NT2/D1 (cell line): Measurements from ENCODE around the gene CCDC50.

Source experiments
- SUZ12 ChIP-seq: IDR thresholded peaks from 2 replicates; pipeline ENCODE4 v1.6.1; 2011; ENCODE audit not compliant: insufficient read length, insufficient read depth; ENCODE audit errors: extremely low read depth
- YY1 ChIP-seq: IDR thresholded peaks from 2 replicates; pipeline ENCODE4 v1.6.1; 2011; ENCODE audit not compliant: insufficient read length, insufficient read depth

DNA sequence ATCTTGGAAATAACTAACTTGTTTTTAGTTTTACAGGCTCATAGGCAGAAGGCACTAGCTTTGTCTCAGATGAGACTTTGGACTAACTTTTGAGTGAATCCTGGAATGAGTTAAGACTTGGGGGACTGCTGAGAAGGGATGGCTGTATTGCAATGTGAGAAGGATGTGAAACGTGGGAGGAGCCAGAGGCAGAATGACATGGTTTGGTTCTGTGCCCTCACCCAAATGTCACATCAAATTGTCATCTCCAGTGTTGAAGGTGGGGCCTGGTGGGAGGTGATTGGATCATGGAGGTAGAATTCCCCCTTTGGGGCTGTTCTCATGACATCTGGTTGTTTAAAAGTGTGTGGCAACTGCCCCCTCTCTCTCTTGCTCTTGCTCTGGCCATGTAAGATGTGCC, 28.8 kb upstream of the CCDC50 start:
- TF ChIP-seq SUZ12 (no peak), YY1 (no peak)
